Forelimb muscle (tissue), 1 donor: Measurements from ENCODE around the gene GMDS. TPM values are rescaled to one million over a fixed set of nuclear protein-coding genes. Genes with fewer than 3 reads are reported as not detected.
"Not testable (repeated sequence)": the region's sequence is repeated elsewhere in the genome, so short reads cannot be mapped to it uniquely, and the experiment has no call there.

Experiments
- DNase-seq: peaks from one replicate; pipeline ENCODE4 v3.0.0-alpha.2; 2013; ENCODE audit warnings: low read depth
- polyA plus RNA-seq: library from polyadenylated mRNA; unstranded; fragments of 120-200 nt; gene quantifications from one replicate; pipeline ENCODE4 v1.2.1, GENCODE V29; 2013; ENCODE audit not compliant: insufficient read length

The GMDS gene
- polyA plus RNA-seq, 1 donor, result 10.4 TPM

DNA sequence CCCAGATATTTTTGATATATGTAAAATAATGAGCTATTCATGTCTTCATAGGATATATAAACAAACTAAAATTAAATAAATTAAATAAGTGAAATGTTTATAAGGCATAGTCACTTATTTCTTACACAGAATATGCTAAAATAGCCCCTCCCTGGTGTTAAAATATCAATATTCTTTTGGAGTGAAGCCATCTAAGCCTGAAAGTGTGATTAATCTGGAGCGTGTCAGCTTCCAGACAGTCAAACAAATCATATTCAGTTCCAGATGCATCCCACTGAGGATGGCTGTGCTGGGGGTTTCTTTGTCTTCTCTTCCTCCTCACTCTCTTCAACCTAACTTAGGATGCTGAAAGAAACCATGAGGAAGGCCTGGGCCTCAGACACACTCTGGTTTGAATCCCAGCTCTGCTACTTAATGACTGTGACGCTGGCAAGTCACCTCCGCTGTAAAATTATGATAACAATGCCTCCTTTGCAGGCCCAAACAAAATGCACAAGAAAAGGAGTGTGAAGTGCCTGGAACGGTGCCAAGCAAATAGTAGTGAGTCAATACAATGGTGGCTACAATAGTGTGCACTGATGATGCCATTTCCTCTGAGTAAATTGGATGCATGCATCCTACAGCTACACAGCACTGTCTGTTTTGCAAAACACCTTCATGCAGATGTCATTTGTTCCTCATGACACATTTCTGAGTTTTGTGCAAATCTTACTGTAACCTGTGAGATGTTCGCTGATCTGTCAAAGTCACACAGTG is 474.3 kb downstream of the GMDS start:
- no peak for DNase-seq

DNA sequence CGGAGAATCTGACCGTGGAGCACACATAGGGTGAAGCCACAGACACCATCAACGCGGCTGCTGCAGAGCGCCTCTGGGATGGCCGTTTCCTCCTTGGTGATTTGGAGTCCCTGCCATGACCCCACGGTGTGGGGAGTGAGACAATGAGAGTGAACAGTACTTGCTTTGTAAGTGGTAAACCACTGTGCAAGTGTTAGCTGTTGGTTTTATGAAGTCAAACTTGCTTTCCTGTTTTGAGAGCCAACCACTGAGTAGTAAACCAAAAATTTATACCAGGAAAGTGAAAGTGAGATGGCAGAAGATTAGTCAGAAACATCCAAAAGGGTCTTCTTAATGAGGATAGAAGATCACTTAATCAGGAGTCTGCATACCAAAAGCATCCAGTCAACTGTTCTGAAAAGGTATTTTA is 475.0 kb downstream of the GMDS start:
- no peak for DNase-seq

DNA sequence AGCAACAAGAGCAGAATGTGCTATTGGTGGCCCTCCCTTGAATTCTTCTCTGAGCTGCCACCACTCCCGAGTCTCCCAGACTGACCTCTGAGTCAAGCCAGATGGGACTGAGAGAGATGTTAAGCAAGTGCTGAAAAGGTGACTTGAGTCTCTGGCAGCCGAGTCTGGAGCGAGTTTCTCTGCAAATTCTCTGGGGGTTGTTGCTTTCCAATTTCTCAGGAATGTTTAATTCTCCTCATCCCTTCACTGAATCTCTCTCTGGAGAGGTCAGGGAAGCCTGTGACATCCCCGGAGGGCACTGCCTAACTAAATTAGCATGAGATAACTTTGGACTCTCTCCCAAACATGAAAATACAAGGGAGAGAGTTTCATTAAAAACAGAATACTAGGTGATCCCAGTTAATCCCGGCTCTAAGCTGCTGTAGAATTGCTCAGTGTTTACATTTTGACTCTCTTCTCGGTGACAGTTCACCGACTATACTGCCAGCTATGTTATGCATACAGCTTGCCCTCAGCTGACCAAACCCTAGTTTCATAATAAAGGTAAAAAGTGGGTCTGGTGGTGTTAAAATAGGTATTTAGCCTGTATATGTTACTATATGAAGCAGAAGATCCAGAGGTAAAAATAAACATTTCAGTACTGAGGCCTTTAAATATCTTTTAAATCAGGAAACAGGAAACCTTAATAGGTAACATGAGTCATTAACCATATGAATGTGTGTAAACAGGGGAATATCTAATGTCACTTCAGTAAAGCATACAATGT is 477.7 kb downstream of the GMDS start:
- DNase-seq, result no peak

DNA sequence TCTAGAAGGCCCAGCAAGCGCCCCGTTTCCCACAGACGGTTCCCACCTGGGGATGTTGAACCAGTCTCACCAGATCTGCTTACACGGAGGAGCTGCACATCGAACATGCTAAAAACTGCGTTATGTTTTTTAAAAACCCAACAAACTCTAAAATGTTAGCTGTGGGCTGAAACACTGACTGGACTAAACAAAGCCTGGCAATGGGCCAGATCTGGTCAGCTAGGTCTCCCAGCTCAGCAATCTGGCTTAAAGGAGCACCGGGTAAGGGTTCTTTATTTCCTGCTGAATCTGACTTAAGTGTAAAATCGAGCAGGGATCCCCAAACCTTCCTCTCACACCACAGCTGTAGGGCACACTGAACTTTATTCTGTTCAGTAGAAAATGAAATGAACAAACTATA is 478.8 kb downstream of the GMDS start:
- no peak for DNase-seq

DNA sequence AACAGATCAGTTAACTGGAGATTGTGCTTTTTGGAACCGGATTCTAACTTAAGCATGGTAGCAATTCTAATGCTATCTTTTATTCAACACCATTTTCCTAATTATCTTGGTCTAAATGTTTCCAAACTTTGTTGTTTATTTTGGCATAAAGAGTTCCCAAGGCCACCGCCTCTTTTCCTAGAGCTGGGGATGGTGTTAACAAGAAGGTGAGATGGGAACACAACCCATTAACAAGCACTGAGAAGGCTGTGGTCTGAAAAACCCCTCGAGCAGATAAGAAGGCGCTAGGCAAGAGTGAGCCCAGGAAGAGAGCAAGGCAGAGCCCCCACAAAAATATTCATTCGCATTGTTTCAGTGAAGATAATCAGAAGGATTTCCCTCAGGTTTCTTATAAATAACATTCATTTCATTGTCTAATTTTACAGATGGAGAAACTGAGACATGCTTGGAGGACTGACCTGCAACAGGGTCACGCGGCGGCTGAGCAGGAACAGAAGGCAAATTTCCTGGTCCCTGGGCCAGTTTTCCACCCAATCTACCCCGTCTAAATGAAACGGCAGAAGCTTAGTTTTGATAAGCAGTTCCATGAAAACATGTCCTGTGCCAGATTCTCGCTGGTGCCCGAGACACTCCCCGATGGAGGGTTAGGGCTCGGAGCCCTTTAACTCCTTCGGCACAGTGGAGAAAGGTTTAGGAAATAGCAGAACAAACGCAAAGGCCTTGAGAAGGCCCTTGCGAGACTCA is 480.1 kb downstream of the GMDS start:
- no peak for DNase-seq

DNA sequence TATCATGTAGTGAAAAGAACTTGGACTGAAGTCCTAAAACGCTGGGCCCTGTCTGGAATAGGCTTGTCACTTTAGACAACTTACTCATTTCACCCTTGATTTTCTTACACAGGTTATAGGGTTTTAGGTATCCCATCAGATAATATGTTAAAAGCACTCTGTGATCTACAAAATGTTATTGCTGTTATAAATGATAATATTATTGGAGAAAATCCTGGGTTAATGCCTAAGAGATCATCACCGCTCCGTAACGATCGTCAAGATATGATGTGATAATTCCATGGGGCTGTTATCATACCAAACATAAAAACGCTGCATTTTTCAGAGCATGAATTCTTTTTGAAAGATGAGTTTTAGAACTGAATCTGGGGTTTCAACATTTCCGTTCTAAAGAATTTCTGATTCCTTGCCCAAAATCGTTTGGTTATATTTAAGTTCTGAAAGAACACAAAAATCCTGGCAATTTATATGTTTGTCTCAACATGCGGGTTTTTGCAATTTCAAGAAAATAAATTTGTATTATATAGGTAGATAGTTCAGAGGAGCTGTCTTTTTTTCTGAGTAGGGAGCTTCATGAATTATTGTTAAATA is 480.9 kb downstream of the GMDS start:
- no peak for DNase-seq

DNA sequence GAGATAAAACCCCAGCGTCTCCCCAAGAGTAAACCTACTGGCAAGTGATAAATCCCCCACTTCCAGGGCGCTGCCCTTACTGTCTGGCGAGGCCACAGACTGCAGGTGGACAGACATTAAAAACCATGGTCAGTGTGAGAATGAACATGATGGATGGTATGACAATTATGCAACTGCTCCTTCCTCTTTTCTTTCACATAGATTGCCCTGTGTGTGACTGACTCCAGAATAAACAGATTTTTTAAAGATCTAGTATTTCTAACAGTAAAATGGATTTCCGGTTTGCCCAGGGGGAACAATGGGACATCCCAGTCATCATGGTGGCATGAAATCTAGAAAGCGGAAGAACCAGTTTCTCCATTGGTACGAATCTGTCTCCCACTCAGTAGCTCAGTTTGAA is 482.0 kb downstream of the GMDS start:
- DNase-seq, result no peak

GRCh38 chr6:1762203-1762602 is 483.2 kb downstream of the GMDS start:
- DNase-seq, result no peak

DNA sequence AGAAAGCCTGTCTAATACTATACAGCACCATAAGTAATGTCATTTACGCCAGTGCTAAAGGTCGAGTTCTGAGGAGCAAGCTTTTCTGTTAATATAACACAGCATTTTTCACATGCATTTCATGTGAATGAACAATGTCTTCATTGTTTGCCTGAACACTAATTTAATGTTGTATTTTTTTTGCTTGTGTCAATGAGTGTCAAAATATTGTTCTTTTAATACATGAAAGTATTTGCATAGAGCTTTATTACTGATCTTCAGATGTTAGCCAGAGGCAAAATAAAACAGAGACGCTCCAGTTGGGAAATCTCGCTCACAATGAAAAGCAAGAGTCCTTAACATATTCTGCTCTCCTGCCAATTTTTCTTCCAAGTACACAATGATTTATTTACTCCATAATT is 483.9 kb downstream of the GMDS start:
- no peak for DNase-seq

GRCh38 chr6:1760876-1761275 is 484.5 kb downstream of the GMDS start:
- DNase-seq, result no peak

DNA sequence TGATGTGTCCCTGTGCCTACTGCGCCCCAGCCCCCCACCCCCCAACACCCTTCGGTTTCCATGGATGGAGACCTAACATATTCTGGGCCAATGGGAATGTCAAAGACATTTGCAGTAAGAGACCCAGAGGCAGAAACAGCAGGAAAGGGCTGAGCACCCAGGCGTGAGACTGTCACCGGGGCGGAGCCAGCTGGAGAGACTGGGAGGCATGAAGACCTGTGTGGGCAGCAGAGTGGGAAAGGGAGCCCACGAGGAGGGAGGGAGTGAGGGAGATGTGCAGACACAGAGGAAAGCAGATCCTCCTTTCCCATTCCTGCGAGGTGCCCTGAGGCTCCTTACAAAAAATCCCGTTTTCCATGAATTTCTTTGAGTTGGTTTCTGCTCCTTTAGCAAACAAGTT is 485.5 kb downstream of the GMDS start:
- DNase-seq, result no peak

GRCh38 chr6:1758076-1758679 is 487.2 kb downstream of the GMDS start:
- DNase-seq, result no peak

- no peak for DNase-seq
Measured at GRCh38 chr6:1757131-1757530, 488.3 kb downstream of the GMDS start.

GRCh38 chr6:1756472-1757129 is 488.8 kb downstream of the GMDS start:
- no peak for DNase-seq

DNA sequence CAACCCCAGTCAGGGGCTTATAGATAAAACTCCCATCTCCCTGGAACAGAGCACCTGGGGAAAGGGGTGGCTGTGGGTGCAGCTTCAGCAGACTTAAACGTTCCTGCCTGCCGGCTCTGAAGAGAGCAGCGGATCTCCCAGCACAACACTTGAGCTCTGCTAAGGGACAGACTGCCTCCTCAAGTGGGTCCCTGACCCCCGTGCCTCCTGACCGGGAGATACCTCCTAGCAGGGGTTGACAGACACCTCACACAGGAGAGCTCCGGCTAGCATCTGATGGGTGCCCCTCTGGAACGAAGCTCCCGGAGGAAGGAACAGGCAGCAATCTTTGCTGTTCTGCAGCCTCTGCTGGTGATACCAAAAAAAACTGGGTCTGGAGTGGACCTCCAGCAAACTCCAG is 494.3 kb downstream of the GMDS start:
- not testable (repeated sequence) for DNase-seq

- no peak for DNase-seq
Measured at GRCh38 chr6:1749041-1749440, 496.4 kb downstream of the GMDS start.

DNA sequence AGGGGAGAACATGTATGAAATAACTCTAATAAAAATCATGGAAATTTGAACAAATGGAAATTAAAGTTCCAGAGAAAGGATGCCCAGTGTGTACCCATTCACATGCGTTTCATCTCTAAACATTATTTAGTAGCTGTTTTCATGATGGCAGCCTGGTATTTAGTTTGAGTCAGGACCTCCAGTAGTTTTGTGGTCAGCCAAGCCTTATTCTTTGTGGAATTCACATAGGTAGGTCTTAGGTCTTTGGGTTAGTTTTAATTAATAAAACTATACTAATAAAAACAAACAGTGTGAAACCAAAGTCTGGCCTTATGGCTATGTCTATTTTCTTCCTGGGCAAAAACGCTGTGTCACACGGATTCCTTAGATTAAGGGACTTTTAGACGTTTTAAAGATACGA is 497.9 kb downstream of the GMDS start:
- DNase-seq, result no peak

GRCh38 chr6:1747003-1747402 is 498.4 kb downstream of the GMDS start:
- no peak for DNase-seq

DNA sequence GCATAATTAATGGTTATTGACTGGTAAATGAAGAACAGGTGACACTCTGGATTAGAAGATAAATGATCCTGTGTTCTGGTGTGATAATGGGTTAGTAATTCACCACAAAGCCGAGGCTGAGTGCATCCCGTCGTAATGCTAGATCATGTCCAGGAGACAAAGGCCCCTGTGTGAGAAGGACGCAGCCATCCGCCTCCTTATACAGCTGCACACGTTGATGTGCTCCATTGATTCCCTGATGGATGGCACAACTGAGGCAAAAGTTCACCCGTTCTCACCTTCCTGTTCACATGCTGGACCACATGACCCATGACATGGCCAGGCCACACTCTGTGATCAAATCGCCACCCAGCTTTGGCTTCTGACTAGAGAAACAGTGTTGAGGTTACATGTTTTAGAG is 499.6 kb downstream of the GMDS start:
- DNase-seq, result no peak

DNA sequence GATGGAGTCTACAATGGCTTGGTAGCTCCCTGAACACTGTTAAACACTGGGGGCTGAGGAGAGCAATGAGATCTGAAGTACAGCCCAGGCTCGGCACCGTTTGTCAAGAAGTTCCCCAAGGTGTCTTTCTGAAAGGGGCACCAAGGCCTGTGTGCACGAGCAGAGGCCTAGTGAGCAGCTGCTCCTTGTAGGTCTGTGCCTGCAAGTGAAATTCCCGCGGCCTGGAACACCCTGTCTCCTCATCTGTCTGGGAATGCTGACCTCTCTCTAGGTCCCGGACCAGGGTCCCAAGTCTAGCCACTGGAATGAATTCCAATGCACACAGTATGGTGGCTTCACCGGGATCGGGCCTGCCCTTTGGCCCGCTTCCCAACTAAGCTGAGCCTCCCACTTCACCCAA is 500.9 kb downstream of the GMDS start:
- no peak for DNase-seq

- no peak for DNase-seq
Measured at GRCh38 chr6:1739680-1740079, 505.7 kb downstream of the GMDS start.
